H1 (cell line): ENCODE measurements around the gene AKIRIN2. TPM values are rescaled to one million over a fixed set of nuclear protein-coding genes. Genes with fewer than 3 reads are reported as not detected.
A peak's percentile ranks its signal among the peaks of the same experiment; 100 is the strongest.

Experiments used
- CTCF ChIA-PET: fragments of 300-600 bp; sonication (Branson Sonifier 250); formaldehyde crosslinking; loops from one replicate; lab custom pipeline; 2021; ENCODE audit not compliant: partially characterized antibody; lab: Charles Lee
- POLR2A ChIA-PET: fragments of 300-600 bp; sonication (Branson Sonifier 250); formaldehyde crosslinking; loops from one replicate; lab custom pipeline; 2021; ENCODE audit warnings: inconsistent platforms; ENCODE audit not compliant: partially characterized antibody; lab: Charles Lee
- DNase-seq, 2 experiments: peaks; one replicate each; pipeline versions ENCODE4 v3.0.0 to v3.0.0-alpha.2; 2010 to 2022; ENCODE audit warnings: low spot score in 2 of 2, low read depth in 1 of 2, mixed read lengths in 1 of 2
- FAIRE-seq: peaks from 2 replicates; lab custom pipeline; 2011; peaks lifted over from hg19 to GRCh38; lab: Jason Lieb, UNC
- H2AFZ ChIP-seq: 2 replicates; pipeline ENCODE4 v1.8.1; 2012; ENCODE audit warnings: low read length, inconsistent platforms
- H2AK5ac ChIP-seq: 2 replicates; pipeline ENCODE4 v1.6.1; 2013; ENCODE audit warnings: low read depth, low read length
- H2BK120ac ChIP-seq: replicated peaks from 2 replicates; pipeline ENCODE3; 2013; ENCODE audit warnings: low read depth, low read length, inconsistent platforms
- H2BK12ac ChIP-seq: 2 replicates; pipeline ENCODE4 v1.6.1; 2013; ENCODE audit warnings: low read depth, low read length
- H2BK15ac ChIP-seq: 2 replicates; pipeline ENCODE4 v1.6.1; 2013; ENCODE audit warnings: low read length
- H2BK20ac ChIP-seq: 2 replicates; pipeline ENCODE4 v1.6.1; 2013; ENCODE audit warnings: low read length
- H2BK5ac ChIP-seq: 2 replicates; pipeline ENCODE4 v1.6.1; 2013; ENCODE audit warnings: low read depth, low read length
- H3K14ac ChIP-seq: 2 replicates; pipeline ENCODE4 v1.6.1; 2013; ENCODE audit warnings: inconsistent platforms; ENCODE audit not compliant: insufficient read length
- H3K18ac ChIP-seq: 2 replicates; pipeline ENCODE4 v1.6.1; 2013; ENCODE audit warnings: low read length; ENCODE audit errors: extremely low read depth
- H3K23ac ChIP-seq: 2 replicates; pipeline ENCODE4 v1.6.1; 2013; ENCODE audit warnings: inconsistent platforms; ENCODE audit not compliant: insufficient read length
- H3K23me2 ChIP-seq: 2 replicates; pipeline ENCODE4 v1.6.1; 2013; ENCODE audit warnings: low read depth, low read length
- H3K27ac ChIP-seq: 2 replicates; pipeline ENCODE4 v1.6.1; 2011; ENCODE audit warnings: low read depth, low read length, inconsistent platforms
- H3K27me3 ChIP-seq, 4 experiments: replicated peaks in 1 of 4; 1 replicate in 1 of 4; 2 replicates in 3 of 4; pipeline versions ENCODE4 v1.6.1 to v1.8.1; 2011 to 2013; ENCODE audit warnings: low read length in 3 of 4, mild to moderate bottlenecking in 3 of 4, inconsistent platforms in 2 of 4, mixed read lengths in 2 of 4, moderate library complexity in 1 of 4; ENCODE audit not compliant: control insufficient read depth in 3 of 4, insufficient read depth in 3 of 4; ENCODE audit errors: extremely low read depth in 1 of 4
- H3K36me3 ChIP-seq, 4 experiments: 2 replicates each; pipeline versions ENCODE4 v1.6.1 to v1.8.1; 2011 to 2013; ENCODE audit warnings: mild to moderate bottlenecking in 4 of 4, low read length in 3 of 4, moderate library complexity in 2 of 4, control low read depth in 1 of 4, inconsistent platforms in 1 of 4; ENCODE audit not compliant: insufficient read depth in 4 of 4, control insufficient read depth in 2 of 4
- H3K4ac ChIP-seq: replicated peaks from 2 replicates; pipeline ENCODE3; 2013; ENCODE audit warnings: low read length, low read depth, mixed read lengths, inconsistent platforms; ENCODE audit not compliant: insufficient read length
- H3K4me1 ChIP-seq, 4 experiments: replicated peaks in 1 of 4; 1 replicate in 1 of 4; 2 replicates in 3 of 4; pipeline versions ENCODE4 v1.6.1 to v1.8.1; 2011 to 2013; ENCODE audit warnings: low read length in 3 of 4, inconsistent platforms in 2 of 4, mixed read lengths in 1 of 4; ENCODE audit not compliant: insufficient read depth in 4 of 4, control insufficient read depth in 3 of 4
- H3K4me2 ChIP-seq, 2 experiments: 2 replicates each; pipeline versions ENCODE4 v1.6.1 to v1.8.1; 2011 to 2013; ENCODE audit warnings: low read depth in 2 of 2, low read length in 2 of 2, control low read depth in 1 of 2, inconsistent platforms in 1 of 2, mild to moderate bottlenecking in 1 of 2; ENCODE audit not compliant: insufficient read depth in 1 of 2
- H3K4me3 ChIP-seq, 4 experiments: fragments of 200-600, 300-600 bp in 1 of 4; sonication (generic), shearing (Covaris generic), sonication (Bioruptor Twin) in 1 of 4; 2 replicates each; pipeline versions ENCODE4 v1.5.1 to v1.8.1; 2011 to 2016; ENCODE audit warnings: low read length in 4 of 4, low read depth in 3 of 4, control low read depth in 2 of 4, inconsistent platforms in 2 of 4, mild to moderate bottlenecking in 2 of 4, mixed read lengths in 1 of 4, moderate library complexity in 1 of 4; ENCODE audit not compliant: insufficient read depth in 2 of 4; ENCODE audit errors: extremely low read depth in 1 of 4
- H3K56ac ChIP-seq: replicated peaks from 2 replicates; pipeline ENCODE3; 2013; ENCODE audit warnings: low read depth, mild to moderate bottlenecking, mixed read lengths, low read length, inconsistent platforms; ENCODE audit not compliant: insufficient read length
- H3K79me1 ChIP-seq: 2 replicates; pipeline ENCODE4 v1.6.1; 2013; ENCODE audit warnings: low read depth, low read length, control low read depth
- H3K79me2 ChIP-seq, 2 experiments: 2 replicates each; pipeline versions ENCODE4 v1.6.1 to v1.8.1; 2012 to 2013; ENCODE audit warnings: low read length in 2 of 2, mild to moderate bottlenecking in 2 of 2, inconsistent platforms in 1 of 2; ENCODE audit not compliant: insufficient read depth in 2 of 2, control insufficient read depth in 1 of 2
- H3K9ac ChIP-seq, 4 experiments: replicated peaks in 1 of 4; 1 replicate in 1 of 4; 2 replicates in 3 of 4; pipeline versions ENCODE4 v1.6.1 to v1.8.1; 2011 to 2013; ENCODE audit warnings: low read depth in 3 of 4, low read length in 3 of 4, control low read depth in 2 of 4, mild to moderate bottlenecking in 2 of 4, moderate library complexity in 2 of 4, inconsistent platforms in 1 of 4; ENCODE audit errors: extremely low read depth in 1 of 4
- H3K9me3 ChIP-seq, 2 experiments: 2 replicates each; pipeline versions ENCODE4 v1.6.1 to v1.8.1; 2012 to 2013; ENCODE audit warnings: mild to moderate bottlenecking in 2 of 2, moderate library complexity in 2 of 2, control low read depth in 1 of 2, inconsistent platforms in 1 of 2, low read depth in 1 of 2, low read length in 1 of 2, mixed read lengths in 1 of 2; ENCODE audit not compliant: insufficient read depth in 2 of 2
- H4K20me1 ChIP-seq, 2 experiments: replicated peaks in 1 of 2; 2 replicates each; pipeline versions ENCODE3 to v1.8.1; 2011 to 2013; ENCODE audit warnings: inconsistent platforms in 2 of 2, low read length in 2 of 2, mild to moderate bottlenecking in 1 of 2; ENCODE audit not compliant: insufficient read depth in 2 of 2, control insufficient read depth in 1 of 2
- H4K5ac ChIP-seq: 2 replicates; pipeline ENCODE4 v1.6.1; 2013; ENCODE audit warnings: low read length, low read depth, mixed read lengths, inconsistent platforms; ENCODE audit not compliant: insufficient read length
- H4K8ac ChIP-seq: 2 replicates; pipeline ENCODE4 v1.8.0; 2013; ENCODE audit warnings: mild to moderate bottlenecking, moderate library complexity, low read length, inconsistent platforms; ENCODE audit not compliant: insufficient read depth; ENCODE audit errors: extremely low read depth
- H4K91ac ChIP-seq: replicated peaks from 2 replicates; pipeline ENCODE3; 2013; ENCODE audit warnings: low read length, mixed read lengths, inconsistent platforms; ENCODE audit not compliant: insufficient read length
- CHD1 ChIP-seq: IDR thresholded peaks from 2 replicates; pipeline ENCODE4 v1.6.1; 2012; ENCODE audit warnings: low read depth, low read length, improper control_type of control experiment
- NRF1 ChIP-seq: IDR thresholded peaks from 2 replicates; pipeline ENCODE4 v1.6.1; 2011; ENCODE audit warnings: mild to moderate bottlenecking, low read depth, low read length, improper control_type of control experiment
- WGBS, 2 experiments: shearing (Covaris generic) in 1 of 2; methylation state at CpG; one replicate each; pipeline versions ENCODE4 v1.1.6 to v1.1.7; 2013 to 2015; ENCODE audit warnings: low lambda C conversion rate in 2 of 2, mixed read lengths in 2 of 2, inconsistent platforms in 1 of 2, low coverage in 1 of 2, missing lambda C conversion rate in 1 of 2; ENCODE audit not compliant: insufficient replicate concordance in 2 of 2, insufficient coverage in 1 of 2, insufficient read length in 1 of 2; ENCODE audit errors: extremely low coverage in 1 of 2, missing lambda C conversion rate in 1 of 2; 5-methylcytosine and 5-hydroxymethylcytosine counted together
- polyA plus RNA-seq, 7 experiments: library from polyadenylated mRNA; depleted of rRNA in 3 of 7; stranded (reverse) in 5 of 7; unstranded in 2 of 7; fragments of >200 nt in 5 of 7; fragments of 200-250 nt in 2 of 7; gene quantifications; 1 replicate in 5 of 7; 2 replicates in 1 of 7; 4 replicates in 1 of 7; pipeline versions ENCODE4 v1.2.1 to v1.2.3, GENCODE V29; 2011 to 2013; ENCODE audit warnings: missing spikeins in 2 of 7, mixed read lengths in 2 of 7
- total RNA-seq: library from RNA; stranded (reverse); fragmentation: NEBNext Ultra II Directional; extraction: Animal tissue kit (Norgen Biotek cat#: 25700); gene quantifications from 2 replicates; pipeline ENCODE4 v1.2.1, GENCODE V29; 2021

The AKIRIN2 gene
- total and polyA plus RNA-seq, 2 of the 8 experiments (the other 6 are each of a cell fraction or from before 2014, with no cell fraction given): 35.6 to 75.3 TPM

GRCh38 chr6:87692086-87692485 lies 9.9 kb downstream of the AKIRIN2 start:
- no peaks in the 10 kb centered on the region for H3K9me3 ChIP-seq
- DNase-seq (no peak), FAIRE-seq (no peak)
- no peak overlapping the region for H3K23ac ChIP-seq
- H4K8ac ChIP-seq: no peak overlapping the region
- H3K4me1 ChIP-seq: peaks cover 0 to 6% (median under 1%) of the 10 kb centered on the region in 4 experiments; a peak in 3 of 7 replicates
- ChIA-PET POLR2A (interaction anchor here (0.9 to 3.2 kb wide), 3 partner anchors 8 to 59 kb away, joined by 3 to 18 read pairs (median 3); partner anchors contain the start of gene AKIRIN2), CTCF (interaction anchor here (1.0 to 1.5 kb wide), 2 partner anchors 8 to 47 kb away, joined by 3 read pairs; no protein-coding TSS in a partner anchor)
- H4K20me1 ChIP-seq: peaks cover 20 to 25% of the 10 kb centered on the region in 2 experiments
- 0 out of 4 replicates have a peak overlapping the region, but pooled peaks of 1 of the 2 experiments have one; percentile 9 for H3K4me2 ChIP-seq
- H2BK15ac ChIP-seq: no peak overlapping the region
- H3K56ac ChIP-seq: no peak overlapping the region
- H3K23me2 ChIP-seq: no peaks in the 10 kb centered on the region
- H2BK5ac ChIP-seq: no peak overlapping the region
- H4K5ac ChIP-seq: no peak overlapping the region
- H3K9ac ChIP-seq: no peak overlapping the region
- no peak overlapping the region for H3K18ac ChIP-seq
- no peak overlapping the region for H4K91ac ChIP-seq
- no peak overlapping the region for H3K4me3 ChIP-seq
- no peak overlapping the region for H3K4ac ChIP-seq
- H3K27ac ChIP-seq: no peak overlapping the region
- H3K14ac ChIP-seq: no peak overlapping the region
- H2AK5ac ChIP-seq: no peak overlapping the region
- no peak overlapping the region for H2BK12ac ChIP-seq
- no peaks in the 10 kb centered on the region; the same call in 1 of the 2 replicates for H3K79me1 ChIP-seq
- no peak overlapping the region for H2BK20ac ChIP-seq
- no peaks in the 10 kb centered on the region for H3K27me3 ChIP-seq
- H2AFZ ChIP-seq: no peak overlapping the region
- TF ChIP-seq CHD1 (no peak), NRF1 (no peak)
- WGBS, 2 experiments: 90% methylated on average over 2 of the region's 2 CpGs; no CpG with 5 or more reads in 1 of the 2 experiments
- peaks cover 56 to 100% of the 10 kb centered on the region in 2 experiments for H3K79me2 ChIP-seq
- no peak overlapping the region for H2BK120ac ChIP-seq
- no peaks in the 10 kb centered on the region for H3K36me3 ChIP-seq
